ENCODE results near the gene POU2F2.

Gene POU2F2

DNA sequence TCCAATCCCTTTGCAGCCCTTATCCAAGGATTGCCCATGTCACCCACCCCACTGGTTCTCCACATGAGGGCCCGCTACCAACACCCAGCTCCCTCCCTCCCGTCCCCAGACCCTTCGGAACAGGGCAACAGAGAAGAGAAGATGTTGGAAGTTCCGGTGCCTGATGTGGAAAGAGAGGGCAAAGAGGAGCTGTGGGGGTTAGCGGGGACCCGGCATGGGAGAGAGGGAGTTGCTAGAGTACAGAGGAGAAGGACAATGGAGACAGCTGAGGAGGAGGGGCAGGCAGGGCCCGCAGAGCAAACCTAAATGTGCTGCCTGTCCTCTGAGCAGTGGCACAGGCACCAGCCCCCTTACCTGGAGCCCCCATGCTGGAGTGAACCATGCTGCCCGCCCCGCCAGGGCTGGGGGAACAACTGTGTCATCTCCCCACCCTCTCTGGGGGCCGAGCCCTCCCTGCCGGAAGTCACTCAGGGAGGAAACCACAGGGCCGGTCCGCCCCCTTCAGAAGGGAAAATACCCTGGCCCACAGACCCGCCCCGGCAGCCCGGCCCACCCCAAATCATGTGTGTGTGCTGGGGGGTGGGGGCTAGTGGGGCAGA, at the start of gene POU2F2:
POU2F2 (minus strand) TSS at position 417 of the 599 bp plus-strand sequence; CDS start at position 382, 35 bp downstream.
- peak; percentile 89 for DNase-seq

DNA sequence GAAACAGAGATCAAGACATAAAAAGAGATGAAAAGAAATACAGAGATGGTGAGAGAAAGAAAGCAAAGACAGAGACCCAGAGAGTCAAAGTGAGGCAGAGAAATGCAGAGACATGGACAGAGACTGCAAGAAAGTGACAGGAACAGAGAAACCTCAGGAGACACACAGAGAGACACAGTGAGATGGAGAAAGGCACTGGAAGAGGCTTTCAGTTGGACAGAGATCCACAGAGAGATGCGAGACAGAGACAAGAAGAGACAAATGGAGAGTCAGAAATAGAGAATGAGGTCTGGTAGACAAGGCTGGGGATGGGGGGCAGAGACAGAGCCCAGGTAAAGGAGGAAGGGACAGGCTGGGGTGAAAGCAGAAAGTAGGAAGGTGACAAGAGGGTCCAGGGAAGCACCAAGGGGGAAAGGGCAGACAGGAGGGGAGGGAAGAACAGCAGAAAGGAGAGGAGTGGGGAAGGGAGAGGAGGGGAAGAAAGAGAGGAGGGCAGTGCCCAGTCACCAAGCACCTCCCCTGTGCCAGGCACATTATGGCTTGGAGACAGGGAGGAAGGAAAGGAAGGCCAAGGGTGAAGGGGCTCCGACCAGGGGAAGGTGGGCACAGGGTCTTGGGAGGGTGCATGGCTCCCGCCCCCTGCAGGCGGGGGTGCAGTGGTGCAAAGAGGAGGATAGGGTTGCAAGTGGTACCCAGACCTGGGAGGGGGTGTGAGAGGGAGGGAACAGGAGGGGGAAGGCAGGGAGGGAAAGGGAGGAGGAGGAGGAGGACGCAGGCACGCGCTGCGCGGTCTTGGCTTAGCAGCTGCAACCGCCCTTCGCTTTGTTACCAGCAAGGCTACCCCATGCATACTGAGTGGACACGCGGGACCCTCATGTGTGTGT, 46.8 kb upstream of the POU2F2 start:
- DNase-seq: peak; percentile 1

DNA sequence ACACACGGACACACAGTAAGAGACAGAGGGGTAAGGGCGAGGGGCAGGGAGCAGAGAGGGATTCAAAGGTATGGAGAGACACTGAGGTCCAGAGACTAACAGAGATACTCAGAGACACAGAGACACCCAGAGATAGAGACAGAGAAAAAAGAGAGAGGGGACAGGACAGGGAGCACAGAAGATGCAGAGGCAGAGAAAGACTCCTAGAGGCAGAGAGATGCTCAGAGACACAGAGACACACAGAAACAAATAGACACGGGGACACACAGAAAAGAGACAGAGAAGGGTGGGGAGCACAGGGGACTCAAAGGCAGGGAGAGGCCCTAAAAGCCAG, 45.4 kb upstream of the POU2F2 start:
- no peak for DNase-seq

DNA sequence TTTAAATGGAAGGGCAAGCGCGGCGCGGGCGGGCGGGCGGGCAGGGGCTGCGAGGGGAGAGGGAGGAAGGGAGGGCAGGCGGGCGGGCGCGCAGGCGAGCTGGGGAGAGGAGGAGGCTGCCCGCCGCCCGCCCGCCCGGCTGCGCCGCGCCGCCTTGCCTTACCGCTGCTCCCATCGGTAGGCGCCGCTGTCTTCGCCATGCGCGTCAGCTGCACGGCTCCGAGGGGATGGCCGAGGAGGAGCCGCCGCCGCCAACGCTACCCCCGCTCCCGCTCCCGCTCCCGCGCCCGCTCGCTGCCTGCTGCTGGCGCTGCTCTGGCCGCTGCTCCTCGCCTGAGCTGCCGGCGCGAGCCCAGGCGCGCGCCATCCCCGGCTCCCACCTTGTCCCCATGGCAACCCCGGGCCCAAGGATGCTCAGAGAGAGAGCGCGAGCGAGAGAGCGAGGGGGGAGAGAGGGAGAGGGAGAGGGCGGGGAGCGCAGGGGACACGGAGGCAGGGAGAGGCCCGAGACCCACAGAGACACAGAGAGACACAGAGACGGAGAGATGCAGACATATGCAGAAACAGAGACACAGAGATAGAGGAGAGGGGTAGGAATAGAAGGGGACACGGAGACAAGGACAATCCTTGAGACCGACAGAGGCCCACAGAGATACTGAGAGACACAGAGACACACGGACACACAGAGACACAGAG, 44.9 kb upstream of the POU2F2 start:
- DNase-seq: peak; percentile 72

DNA sequence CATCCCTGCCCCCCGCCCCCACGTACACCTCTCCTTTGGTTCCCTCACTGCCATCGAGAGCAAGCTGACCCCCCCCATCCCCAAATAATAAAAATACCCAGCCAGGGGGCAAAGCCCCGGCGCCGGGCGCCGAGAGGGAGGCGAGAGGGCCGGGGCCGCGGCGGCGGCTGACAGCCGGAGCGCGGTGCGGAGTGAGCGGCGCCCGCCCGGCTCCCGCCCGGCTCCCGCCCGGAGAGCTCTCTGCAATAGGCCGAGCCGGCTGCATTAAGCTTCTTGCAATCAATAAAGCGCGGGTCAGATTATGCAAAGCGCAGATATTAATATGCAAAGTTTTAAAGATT, 44.4 kb upstream of the POU2F2 start:
- DNase-seq: no peak

DNA sequence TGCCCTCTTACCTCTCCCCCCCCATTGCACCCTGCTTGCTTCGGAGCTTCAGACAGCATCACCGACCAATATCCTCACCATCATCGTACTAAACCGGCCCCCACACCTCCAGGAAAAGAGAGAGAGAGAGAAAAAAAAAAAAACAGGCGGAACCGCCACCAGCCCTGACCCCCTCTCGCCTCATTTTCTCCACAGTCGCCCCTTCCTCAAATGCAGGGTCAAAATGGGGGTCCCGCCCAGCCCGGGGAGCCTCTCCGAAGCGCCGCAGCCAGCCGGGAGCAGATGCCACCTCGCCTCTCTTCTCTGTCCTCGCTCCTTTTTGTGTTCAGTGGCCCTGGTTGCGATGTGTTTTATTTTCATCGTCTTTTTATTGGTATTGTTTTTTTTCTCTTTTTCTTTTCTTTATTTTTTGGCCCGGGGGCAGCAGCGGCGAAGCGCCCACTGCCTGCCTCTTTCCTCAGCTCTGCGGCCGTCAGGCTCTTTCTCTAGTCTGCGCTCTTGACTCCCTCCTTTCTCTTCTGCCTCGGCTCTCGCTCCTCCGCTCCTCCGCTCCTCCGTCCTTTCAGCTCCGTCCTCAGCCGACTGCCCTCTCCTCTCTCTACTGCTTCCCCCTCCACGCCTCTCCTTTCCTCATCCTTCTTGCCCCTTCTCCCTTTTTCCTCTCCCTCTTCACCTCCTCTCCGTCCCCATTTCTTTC, 43.9 kb upstream of the POU2F2 start:
- peak; percentile 13 for DNase-seq

DNA sequence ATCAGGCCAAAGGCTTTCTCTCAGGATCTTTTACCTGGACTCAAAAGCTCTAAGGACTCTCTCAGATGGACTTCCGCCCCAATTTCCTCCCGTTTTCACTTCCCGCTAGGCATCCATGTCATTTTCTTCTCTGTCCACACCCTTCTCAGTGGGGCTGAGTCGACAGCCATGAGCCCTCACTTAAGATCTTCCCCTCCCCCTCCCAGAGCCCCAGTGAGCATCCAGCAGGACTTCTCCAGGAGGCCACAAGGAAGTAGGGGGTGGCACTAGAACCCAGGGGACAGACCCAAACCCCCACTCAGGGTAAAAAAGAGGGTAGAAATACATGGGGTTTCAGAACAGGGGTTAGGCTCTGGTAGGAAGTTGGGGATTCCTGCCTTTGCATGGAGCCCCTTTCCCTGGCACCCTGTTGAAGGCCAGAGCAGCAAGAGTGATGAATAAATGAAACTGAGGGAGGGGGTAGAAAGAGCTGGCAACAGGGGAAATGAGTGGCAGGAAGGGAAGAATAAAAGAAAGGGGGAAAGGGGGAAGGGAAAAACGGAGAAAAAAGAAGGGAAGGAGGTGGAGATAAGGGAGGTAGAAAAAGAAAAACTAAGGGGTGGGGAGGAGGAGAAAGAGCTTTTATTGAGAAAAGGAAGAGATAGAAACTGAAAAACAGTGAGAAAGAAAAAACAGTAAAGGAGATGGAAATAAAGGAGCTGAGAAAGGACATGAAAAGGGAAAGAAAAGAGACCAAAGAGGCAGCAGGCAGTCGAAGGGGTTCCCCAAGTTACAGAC, 42.9 kb upstream of the POU2F2 start:
- DNase-seq: no peak

DNA sequence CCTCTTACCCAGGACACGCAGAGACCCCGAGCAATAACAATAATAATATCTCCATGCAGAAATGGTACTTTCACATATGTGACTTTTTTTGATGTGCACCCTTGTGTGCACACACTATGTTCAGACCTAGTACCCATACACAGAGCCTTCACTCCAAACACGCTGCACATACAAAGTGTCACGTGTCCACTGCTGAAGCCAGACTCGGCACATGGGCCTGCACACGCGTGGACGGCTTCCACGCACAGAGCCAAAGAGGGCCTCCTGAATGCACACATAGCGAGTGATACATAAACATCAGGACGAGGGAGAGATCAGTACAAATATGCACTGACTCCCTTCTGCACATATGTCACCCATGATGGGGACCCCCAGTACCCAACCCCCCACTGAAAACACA, 41.9 kb upstream of the POU2F2 start:
- DNase-seq: no peak

DNA sequence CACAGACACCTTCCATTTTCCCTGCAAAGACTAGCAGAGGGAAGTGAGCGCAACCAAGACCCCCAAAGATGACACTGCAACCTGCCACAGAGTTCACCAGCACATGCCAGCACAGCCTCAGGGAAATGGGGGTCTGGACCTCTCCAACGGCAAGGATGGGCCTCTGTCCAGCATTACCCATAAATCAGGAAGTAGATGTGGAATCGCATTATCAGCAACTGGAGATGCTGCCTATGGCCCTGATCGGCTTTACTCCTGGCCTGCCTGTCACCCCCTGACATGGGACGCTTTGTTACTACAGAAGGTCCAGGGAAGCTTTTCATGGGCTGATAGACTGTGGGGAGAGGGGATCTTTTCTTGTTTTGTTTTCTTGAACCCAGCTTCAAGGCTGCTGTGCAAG, 41.4 kb upstream of the POU2F2 start:
- DNase-seq: no peak

DNA sequence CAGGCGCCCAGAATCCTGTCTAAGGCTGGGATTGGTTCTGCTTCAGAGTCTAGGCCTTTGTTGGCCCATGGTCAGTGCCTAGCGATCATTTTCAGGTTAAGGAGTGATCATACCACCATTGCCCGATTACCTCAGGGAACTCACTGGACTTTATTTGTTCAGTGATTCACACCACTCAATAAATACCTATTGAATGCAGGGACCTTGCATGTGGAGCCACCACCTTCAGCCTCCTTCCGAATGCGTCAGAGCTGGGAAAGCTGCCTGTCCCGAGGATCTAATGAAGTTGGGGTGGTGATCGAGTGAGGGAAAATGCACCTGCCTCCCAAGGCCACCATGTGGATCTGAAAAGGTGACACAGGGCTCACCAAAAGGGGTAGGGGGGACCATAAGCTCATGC, 40.0 kb upstream of the POU2F2 start:
- no peak for DNase-seq

DNA sequence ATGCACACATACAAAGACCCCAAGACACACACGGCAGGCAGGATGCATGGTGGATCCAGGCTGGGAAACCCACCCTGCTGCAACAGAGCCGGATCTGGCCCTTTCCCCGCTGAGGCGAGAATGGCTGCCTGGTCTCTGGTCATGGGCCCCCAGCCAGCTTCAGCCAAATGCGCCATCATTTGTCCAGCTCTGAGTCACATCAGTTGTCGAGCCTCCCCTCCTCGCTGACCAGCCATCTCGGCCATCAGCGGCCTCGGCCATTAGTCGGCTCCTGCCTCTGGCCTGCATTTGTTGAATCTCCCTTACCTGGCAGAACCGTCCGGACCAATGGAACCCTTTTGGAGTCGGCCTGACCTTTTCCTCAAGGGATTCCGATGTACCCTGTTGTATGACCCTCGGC, 38.5 kb upstream of the POU2F2 start:
- DNase-seq: no peak

DNA sequence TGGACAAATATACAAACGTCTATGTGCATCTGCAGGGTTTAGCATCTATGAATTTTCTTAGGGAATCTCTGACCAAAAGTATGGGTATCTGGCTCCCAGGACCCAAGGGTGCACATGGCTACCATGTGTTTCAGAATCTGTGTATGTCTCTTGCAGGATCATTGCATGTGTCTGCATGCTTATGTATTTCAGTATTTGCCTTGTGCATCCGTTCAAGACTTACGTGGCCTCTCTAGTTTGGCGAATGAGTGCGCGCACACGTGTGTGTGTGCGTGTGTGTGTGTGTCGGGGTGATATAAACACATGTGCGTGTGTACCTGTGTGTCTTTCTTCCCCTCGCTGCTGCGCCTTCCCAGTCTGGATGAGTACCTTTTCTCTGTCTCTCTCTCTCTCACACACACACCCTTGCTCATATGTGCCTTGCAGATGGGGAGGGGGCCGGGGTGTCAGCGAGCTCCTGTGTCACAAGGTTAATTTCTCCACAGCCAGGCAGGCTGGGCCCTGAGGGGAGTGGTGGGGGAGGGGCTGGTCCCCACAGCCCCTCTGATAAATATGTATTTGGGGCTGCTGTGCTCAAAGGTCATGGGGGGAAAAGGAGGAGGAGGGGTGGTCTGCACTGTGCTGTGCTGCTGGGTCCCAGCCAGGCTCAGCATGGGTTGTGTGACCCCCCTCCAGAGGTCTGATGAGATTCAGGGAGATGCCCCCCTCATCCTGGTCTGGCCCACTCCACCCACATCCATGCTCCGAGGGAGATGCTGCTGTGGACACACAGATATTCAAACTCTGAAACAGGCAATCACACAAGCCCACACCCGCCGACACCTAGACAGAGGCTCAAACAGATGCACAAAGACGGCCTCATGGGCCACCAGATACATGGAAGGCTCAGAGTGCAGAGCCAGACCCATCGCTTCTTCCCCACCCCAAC, 37.5 kb upstream of the POU2F2 start:
- DNase-seq: no peak

DNA sequence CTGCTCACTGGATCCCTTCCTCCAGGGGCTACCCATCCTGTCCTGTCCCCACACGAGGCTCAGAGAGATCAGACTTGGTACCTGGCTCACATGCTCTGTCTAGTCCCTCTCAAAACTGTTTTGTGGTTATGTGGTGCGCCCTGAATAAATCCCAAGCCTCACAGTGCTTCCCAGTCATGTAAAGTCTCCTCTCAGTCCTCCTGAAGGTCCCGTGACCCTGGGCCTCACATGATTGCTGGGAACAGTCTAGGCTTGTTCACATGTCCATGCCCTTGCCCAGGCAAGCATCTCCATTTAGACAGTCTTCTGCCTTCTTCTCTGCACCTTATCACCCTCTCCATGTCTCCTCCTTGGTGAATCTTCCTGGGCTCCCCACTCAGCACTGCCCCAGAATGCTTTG, 36.0 kb upstream of the POU2F2 start:
- no peak for DNase-seq

DNA sequence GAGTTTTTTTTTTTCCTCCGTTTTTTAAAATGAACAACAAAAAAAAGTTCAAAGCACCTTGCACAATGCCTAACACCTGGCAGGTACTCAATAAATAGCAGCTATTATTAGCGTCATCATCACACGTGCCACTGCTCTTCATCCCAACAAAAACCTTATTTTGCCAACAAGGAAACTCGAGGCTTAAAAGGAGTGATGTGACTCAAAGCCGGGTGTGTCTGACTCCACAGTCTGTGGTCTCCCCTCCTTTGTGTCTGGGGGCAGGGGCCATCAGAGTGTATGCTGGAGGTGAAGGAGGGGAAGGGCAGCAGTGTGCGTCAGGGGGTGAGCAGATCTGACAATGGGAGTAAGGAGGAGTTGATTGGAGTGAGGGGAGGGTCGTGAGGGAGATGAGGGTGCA, 34.1 kb upstream of the POU2F2 start:
- no peak for DNase-seq

DNA sequence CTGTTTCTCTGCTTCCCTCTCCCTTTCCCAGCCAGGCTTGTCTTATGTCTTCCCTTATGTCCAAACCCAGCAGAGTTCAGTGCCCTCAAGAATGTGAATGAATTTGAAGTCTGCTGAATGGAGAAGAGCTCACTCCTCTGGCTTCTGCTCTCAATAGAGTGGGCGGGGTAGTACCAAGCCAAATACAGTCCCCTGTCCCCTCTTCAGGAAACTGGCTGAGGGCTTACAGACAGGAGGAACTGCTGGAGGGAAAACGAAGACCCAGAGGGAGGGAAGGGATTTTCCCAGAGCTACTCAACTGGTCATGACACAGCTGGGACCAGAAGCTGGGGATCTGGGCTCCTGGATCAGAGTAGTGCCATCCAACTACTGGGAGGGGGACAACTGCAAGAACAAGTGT, 32.9 kb upstream of the POU2F2 start:
- no peak for DNase-seq

DNA sequence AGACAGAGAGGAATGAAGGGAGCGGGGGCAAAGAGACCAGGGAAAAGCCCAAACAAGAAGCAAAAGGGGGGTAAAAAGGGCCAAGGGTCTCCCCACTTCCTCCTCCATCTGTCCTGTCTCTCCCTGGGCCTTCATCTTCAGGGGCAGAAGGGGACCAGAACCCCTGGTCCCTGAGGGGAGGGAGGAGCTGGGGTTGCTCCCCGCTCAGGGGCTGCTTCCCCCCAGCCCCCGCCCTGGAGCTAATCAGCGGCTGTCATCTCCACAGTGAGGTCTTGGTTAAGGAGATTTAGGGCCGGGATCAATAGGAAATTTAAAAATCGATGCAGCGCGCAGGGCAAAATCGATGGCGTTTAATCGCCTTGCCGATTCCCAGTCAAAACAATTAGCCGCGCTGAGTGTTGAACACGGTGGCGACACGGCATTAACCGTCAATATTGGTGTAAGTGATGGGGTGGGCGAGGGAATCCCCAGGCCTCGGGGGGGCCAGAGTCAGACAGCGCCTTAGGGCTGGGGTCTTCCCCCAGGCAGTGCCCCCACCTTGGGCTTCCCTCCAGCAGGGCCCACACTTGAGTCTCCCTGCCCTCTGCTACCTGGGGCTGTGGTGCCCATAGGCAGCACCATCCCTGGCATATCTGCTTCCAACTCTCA, 29.5 kb upstream of the POU2F2 start:
- DNase-seq: no peak

DNA sequence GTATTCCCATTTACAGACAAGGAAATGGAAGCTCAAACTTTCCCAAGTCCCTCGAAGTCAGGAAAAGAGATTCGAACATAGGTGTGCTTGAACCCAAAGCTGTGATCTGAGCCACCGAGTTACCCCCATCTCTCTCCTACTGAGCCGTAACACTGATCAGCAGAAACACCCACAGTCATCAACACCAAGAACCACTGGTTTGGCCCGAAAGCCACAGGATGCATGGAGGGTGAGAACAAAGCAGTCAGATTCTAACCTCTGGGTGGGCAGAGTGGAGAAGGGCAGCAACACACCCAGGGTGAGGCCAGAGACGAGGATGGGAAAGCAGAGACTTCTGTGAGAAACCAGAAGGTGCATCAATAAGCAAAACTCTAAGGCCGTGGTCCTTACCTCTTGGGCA, 27.7 kb upstream of the POU2F2 start:
- no peak for DNase-seq

DNA sequence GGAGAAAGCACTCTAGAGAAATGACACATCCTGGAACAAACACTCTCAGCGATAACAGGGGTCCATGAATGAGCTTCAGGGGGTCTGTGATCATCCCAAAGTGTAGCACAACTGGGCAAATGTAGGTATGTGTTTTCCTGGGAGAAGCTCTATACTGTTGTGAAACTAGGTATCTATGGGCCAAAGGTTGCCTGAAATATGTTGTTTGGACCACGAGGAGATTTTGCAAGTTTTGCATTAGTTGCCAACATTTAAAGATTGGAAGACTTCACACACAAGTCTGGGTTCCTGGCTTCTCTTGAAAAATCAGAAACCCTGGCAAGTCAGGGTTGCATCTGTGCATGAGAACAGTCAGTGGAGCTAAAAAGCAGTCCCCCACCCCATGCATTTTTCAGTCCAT, 26.7 kb upstream of the POU2F2 start:
- DNase-seq: no peak

DNA sequence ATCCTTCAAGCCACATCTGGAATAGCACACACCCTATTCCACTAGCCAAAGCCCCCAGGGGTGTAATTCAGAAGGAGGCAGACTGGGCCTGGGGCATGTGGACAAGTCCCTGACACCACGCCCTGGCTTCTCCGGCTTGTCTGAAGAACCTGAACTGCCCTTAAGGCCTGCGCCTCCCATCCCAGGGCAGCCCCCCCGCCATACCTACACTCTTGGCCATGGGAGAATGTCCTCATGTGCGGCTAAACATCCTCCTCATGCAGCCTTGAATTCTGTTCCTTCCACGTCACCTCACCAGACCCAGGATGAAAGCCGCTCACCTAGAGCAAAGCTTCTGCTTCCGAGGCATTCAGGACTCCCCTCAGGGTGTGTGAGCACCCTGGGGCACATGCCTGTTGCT, 24.3 kb upstream of the POU2F2 start:
- no peak for DNase-seq

DNA sequence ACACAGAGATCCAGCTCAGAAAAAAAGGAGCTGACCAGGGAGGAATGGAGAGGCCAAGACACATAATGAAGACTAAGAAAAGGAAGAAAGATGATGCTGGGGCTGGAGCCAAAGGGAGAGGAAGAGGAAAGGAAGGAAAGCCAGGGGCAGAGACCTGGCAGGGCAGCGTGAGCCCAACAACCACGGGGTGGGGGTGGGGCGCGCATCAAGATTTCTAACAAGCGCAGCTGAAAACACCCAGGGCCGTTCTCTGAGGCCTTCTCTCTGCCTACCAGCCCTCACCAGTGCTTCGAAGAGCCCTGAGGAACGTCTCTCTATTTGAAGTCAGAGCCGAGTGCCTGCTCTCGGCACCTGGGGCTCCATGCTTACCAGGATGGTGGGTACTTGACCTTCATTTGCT, 23.6 kb upstream of the POU2F2 start:
- no peak for DNase-seq
